GM12878 (cell line): ENCODE data around the gene UBASH3B. TPM values are rescaled to one million over a fixed set of nuclear protein-coding genes. Genes with fewer than 3 reads are reported as not detected.

Experiments used
- ATAC-seq: fragments of 200-7000 bp; cut with Tn5 transposase; 3 replicates; pipeline ENCODE4 v1.9.1; 2020; ENCODE audit warnings: mild to moderate bottlenecking, moderate library complexity
- BruUV-seq: library from RNA; stranded (reverse); fragments of 400-500 nt; replicated peaks from 2 replicates; lab custom pipeline; 2021; lab: Mats Ljungman, UMichigan
- CTCF ChIA-PET: fragments of 300-600 bp; sonication (Branson Sonifier 250); formaldehyde crosslinking; extraction: SDS; loops from one replicate; lab custom pipeline; 2021; ENCODE audit warnings: inconsistent platforms; lab: Yijun Ruan, JAX
- POLR2A ChIA-PET: fragments of 350-600 bp; formaldehyde crosslinking; extraction: SDS; loops from one replicate; lab custom pipeline; 2021; ENCODE audit warnings: inconsistent platforms; lab: Charles Lee
- RAD21 ChIA-PET: fragments of 300-600 bp; sonication (Branson Sonifier 250); formaldehyde crosslinking; loops from one replicate; lab custom pipeline; 2023; ENCODE audit warnings: antibody characterized with exemption; ENCODE audit not compliant: unreplicated experiment; lab: Charles Lee
- SMC1A ChIA-PET: fragments of 300-600 bp; sonication (Branson Sonifier 250); formaldehyde crosslinking; loops from one replicate; lab custom pipeline; 2023; ENCODE audit not compliant: unreplicated experiment, uncharacterized antibody; lab: Charles Lee
- DNase-seq: peaks from one replicate; pipeline ENCODE4 v3.0.0-alpha.2; 2011; ENCODE audit warnings: low read depth, low spot score
- FAIRE-seq: peaks from 3 replicates; lab custom pipeline; 2011; peaks lifted over from hg19 to GRCh38; lab: Jason Lieb, UNC
- H2AFZ ChIP-seq: 2 replicates; pipeline ENCODE4 v1.6.0; 2011; ENCODE audit warnings: low read depth, low read length, control low read depth; ENCODE audit not compliant: control insufficient read depth
- H3K27ac ChIP-seq: 2 replicates; pipeline ENCODE4 v1.5.1; 2011; ENCODE audit warnings: control low read depth; ENCODE audit not compliant: control insufficient read depth, insufficient read depth
- H3K27me3 ChIP-seq, 2 experiments: replicated peaks in 1 of 2; 2 replicates each; pipeline versions ENCODE4 v1.6.0 to v1.6.1; 2011; ENCODE audit warnings: low read length in 1 of 2; ENCODE audit not compliant: control insufficient read depth in 2 of 2, insufficient read depth in 2 of 2
- H3K36me3 ChIP-seq, 2 experiments: 2 replicates each; pipeline ENCODE4 v1.5.1; 2011; ENCODE audit warnings: low read length in 1 of 2; ENCODE audit not compliant: control insufficient read depth in 2 of 2, insufficient read depth in 2 of 2
- H3K4me1 ChIP-seq: 2 replicates; pipeline ENCODE4 v1.6.1; 2011; ENCODE audit warnings: mild to moderate bottlenecking, low read length, moderate library complexity, mixed read lengths; ENCODE audit not compliant: control insufficient read depth, insufficient read depth
- H3K4me2 ChIP-seq: 2 replicates; pipeline ENCODE4 v1.6.0; 2011; ENCODE audit warnings: control low read depth; ENCODE audit not compliant: control insufficient read depth, insufficient read depth
- H3K4me3 ChIP-seq: fragments of 200-600 bp; sonication (generic); 2 replicates; pipeline ENCODE4 v1.5.1; 2016
- H3K79me2 ChIP-seq: 2 replicates; pipeline ENCODE4 v1.6.0; 2011; ENCODE audit warnings: low read length; ENCODE audit not compliant: control insufficient read depth, insufficient read depth
- H3K9ac ChIP-seq: 2 replicates; pipeline ENCODE4 v1.8.0; 2011; ENCODE audit warnings: low read length, control low read depth, mixed read lengths; ENCODE audit not compliant: control insufficient read depth, insufficient read depth
- H3K9me3 ChIP-seq: replicated peaks from 3 replicates; pipeline ENCODE4 v1.5.1; 2011; ENCODE audit warnings: mild to moderate bottlenecking, low read length; ENCODE audit not compliant: control insufficient read depth, insufficient read depth
- H4K20me1 ChIP-seq: 2 replicates; pipeline ENCODE4 v1.6.0; 2011; ENCODE audit not compliant: control insufficient read depth, insufficient read depth
- HDAC6 ChIP-seq: fragments of 200-600 bp; sonication (generic); IDR thresholded peaks from one replicate; pipeline ENCODE4 v1.8.0; 2017; ENCODE audit warnings: antibody characterized with exemption; ENCODE audit not compliant: unreplicated experiment
- WGBS: methylation state at CpG from one replicate; pipeline ENCODE4 v1.1.6; 2016; ENCODE audit warnings: low lambda C conversion rate; ENCODE audit not compliant: insufficient replicate concordance, insufficient coverage; ENCODE audit errors: missing lambda C conversion rate; 5-methylcytosine and 5-hydroxymethylcytosine counted together
- in situ Hi-C: fragments of 300-500 bp; cut with MboI; formaldehyde crosslinking; loops from 9 replicates; pipeline ENCODE4 v1.14.3; 2018; ENCODE audit warnings: mixed read lengths
- intact Hi-C: fragments of 100-400 bp; cut with micrococcal nuclease; formaldehyde crosslinking; loops from one replicate; pipeline ENCODE4 v1.14.2; 2022; ENCODE audit not compliant: unreplicated experiment
- polyA plus RNA-seq, 11 experiments: library from polyadenylated mRNA; depleted of rRNA in 4 of 11; unstranded in 6 of 11; stranded (reverse) in 5 of 11; fragments of >200 nt; fragmentation: Nextera tagmentation in 4 of 11; fragmentation: Illumina TruSeq in 1 of 11; extraction: Ambion mirVana in 4 of 11; extraction: Trizol in 1 of 11; gene quantifications; 1 replicate in 1 of 11; 2 replicates in 10 of 11; pipeline versions ENCODE4 v1.2.1 to v1.2.3, GENCODE V29; 2011 to 2016; ENCODE audit warnings: inconsistent platforms in 2 of 11, missing spikeins in 2 of 11, low read depth in 1 of 11
- total RNA-seq, 4 experiments: library from RNA; depleted of rRNA in 3 of 4; stranded (reverse); fragments of >200 nt in 3 of 4; fragmentation: Illumina TruSeq in 1 of 4; extraction: Trizol in 1 of 4; gene quantifications; 2 replicates each; pipeline versions ENCODE4 v1.2.1 to v1.2.3, GENCODE V29; 2013 to 2021
- TF ChIP-seq, protein P1 (sequence below): fragments of 450-650 bp; IDR thresholded peaks from 2 replicates; pipeline ENCODE4 v1.6.1; 2017; ENCODE audit warnings: mild to moderate bottlenecking

Gene UBASH3B
- total and polyA plus RNA-seq, 10 of the 15 experiments (the other 5 are each of a cell fraction or from before 2014, with no cell fraction given): 0.18 to 3.3 (median 0.57) TPM

DNA sequence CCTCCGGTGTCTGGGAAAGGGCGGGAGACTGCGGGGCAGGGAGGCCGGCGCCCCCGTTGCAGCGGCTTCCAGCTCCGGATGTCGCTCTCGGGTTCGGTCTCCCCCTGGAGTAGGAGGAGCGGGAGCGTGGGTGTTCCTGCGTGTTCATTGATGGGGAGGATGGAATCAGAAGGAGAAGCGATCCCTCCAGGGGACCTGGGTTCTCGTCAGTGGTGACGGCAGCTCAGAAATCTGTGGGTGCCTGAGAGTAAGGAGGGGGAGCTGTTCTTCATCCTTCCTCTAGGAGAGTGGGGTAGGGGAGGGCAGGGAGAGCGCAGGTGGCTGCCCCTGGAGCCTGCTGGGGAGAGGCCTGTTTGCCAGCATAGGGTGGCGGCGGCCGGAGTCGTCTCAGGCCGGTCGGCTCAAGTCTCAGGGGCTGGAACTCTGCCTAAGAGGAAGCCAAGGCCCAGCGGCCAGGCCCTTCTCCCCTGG lies 1.1 kb downstream of the UBASH3B start:
- Histone ChIP-seq H2AFZ (no peak overlapping the region; the same call in 1 of the 2 replicates), H3K9me3 (peaks cover 2% of the 10 kb centered on the region; the same call in 2 of the 3 replicates), H3K27ac (no peak overlapping the region), H3K9ac (no peak overlapping the region), H3K36me3 (no peaks in the 10 kb centered on the region), H3K4me3 (peak overlapping the region; percentile 82; the same call in 1 of the 2 replicates), H3K4me2 (peak overlapping the region; percentile 87), H3K27me3 (peaks cover 6 to 20% of the 10 kb centered on the region in 2 experiments), H3K79me2 (no peaks in the 10 kb centered on the region), H4K20me1 (peaks cover 6% of the 10 kb centered on the region), H3K4me1 (peaks cover 6% of the 10 kb centered on the region)
- in situ Hi-C loops (no loop called here), intact Hi-C loops (no loop called here)
- BruUV-seq: no TSS peak
- ChIA-PET POLR2A (no interaction called here), SMC1A (no interaction called here), RAD21 (no interaction called here), CTCF (interaction anchor here (0.7 to 3.9 kb wide), 6 partner anchors 35 to 806 kb away, joined by 3 to 13 read pairs (median 4); no protein-coding TSS in a partner anchor)
- no peak for FAIRE-seq
- WGBS: 3% methylated on average over 21 of the region's 25 CpGs
- TF ChIP-seq, protein P1, sequence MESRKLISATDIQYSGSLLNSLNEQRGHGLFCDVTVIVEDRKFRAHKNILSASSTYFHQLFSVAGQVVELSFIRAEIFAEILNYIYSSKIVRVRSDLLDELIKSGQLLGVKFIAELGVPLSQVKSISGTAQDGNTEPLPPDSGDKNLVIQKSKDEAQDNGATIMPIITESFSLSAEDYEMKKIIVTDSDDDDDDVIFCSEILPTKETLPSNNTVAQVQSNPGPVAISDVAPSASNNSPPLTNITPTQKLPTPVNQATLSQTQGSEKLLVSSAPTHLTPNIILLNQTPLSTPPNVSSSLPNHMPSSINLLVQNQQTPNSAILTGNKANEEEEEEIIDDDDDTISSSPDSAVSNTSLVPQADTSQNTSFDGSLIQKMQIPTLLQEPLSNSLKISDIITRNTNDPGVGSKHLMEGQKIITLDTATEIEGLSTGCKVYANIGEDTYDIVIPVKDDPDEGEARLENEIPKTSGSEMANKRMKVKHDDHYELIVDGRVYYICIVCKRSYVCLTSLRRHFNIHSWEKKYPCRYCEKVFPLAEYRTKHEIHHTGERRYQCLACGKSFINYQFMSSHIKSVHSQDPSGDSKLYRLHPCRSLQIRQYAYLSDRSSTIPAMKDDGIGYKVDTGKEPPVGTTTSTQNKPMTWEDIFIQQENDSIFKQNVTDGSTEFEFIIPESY: no peak
- no peak for TF ChIP-seq HDAC6
- ATAC-seq: peak; percentile 6; the same call in 2 of the 3 replicates
- no peak for DNase-seq
